ENCODE measurements around the gene MBD3. TPM values are rescaled to one million over a fixed set of nuclear protein-coding genes. Genes with fewer than 3 reads are reported as not detected.

MBD3 gene
- total and polyA plus RNA-seq, 7 donors: 26.1 to 105 (median 61.7) TPM

DNA sequence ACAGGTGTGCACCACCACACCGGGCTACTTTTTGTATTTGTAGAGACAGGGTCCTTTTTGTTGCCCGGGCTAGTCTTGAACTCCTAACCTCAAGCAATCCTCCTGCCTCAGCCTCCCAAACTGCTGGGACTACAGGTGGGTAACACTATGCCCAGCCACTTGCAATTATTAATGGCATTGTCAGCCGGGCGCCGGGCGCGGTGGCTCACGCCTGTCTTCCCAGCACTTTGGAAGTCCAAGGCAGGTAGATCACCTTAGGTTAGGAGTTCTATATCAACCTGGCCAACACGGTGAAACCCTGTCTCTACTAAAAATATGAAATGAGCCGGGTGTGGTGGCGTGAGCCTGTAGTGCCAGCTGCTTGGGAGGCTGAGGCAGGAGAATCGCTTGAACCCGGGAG is 21.8 kb downstream of the MBD3 start:
- H3K27me3 ChIP-seq: no peaks in the 10 kb centered on the region
- H3K4me3 ChIP-seq: no peak overlapping the region
- no peaks in the 10 kb centered on the region for H3K9me3 ChIP-seq
- TF ChIP-seq POLR2AphosphoS5 (IDR thresholded peaks at IDR 0.05) (no peak), POLR2A (IDR thresholded peaks at IDR 0.05) (no peak), EP300 (IDR thresholded peaks at IDR 0.05) (no peak)
- TF ChIP-seq, protein P1, sequence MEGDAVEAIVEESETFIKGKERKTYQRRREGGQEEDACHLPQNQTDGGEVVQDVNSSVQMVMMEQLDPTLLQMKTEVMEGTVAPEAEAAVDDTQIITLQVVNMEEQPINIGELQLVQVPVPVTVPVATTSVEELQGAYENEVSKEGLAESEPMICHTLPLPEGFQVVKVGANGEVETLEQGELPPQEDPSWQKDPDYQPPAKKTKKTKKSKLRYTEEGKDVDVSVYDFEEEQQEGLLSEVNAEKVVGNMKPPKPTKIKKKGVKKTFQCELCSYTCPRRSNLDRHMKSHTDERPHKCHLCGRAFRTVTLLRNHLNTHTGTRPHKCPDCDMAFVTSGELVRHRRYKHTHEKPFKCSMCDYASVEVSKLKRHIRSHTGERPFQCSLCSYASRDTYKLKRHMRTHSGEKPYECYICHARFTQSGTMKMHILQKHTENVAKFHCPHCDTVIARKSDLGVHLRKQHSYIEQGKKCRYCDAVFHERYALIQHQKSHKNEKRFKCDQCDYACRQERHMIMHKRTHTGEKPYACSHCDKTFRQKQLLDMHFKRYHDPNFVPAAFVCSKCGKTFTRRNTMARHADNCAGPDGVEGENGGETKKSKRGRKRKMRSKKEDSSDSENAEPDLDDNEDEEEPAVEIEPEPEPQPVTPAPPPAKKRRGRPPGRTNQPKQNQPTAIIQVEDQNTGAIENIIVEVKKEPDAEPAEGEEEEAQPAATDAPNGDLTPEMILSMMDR (IDR thresholded peaks at IDR 0.05): no peak
- no peak overlapping the region for H3K27ac ChIP-seq
- WGBS, 2 donors: 90 to 95% methylated on average over 13 of the region's 13 CpGs
- H3K36me3 ChIP-seq: no peaks in the 10 kb centered on the region
- H3K4me1 ChIP-seq: peaks cover 0 to 22% (median 12%) of the 10 kb centered on the region in 4 donors
- intact Hi-C loops (cut with DNase I): no loop called here
- DNase-seq: no peak

DNA sequence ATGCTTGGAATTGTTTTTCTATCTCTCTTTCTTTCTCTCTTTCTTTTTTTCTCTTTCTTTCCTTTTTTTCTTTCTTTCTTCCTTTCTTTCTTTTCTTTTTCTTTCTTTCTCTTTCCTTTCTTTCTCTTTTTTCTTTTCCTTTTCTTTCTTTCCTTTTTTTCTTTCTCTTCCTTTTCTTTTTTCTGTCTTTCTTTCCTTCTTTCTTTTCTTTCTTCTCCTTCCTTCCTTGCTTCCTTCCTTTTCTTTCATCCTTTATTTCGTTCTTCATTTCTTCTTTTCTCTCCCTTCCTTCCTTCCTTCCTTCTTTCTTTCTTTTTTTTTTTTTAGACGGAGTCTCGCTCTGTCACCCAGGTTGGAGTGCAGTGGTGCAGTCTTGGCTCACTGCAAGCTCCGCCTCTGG is 22.7 kb downstream of the MBD3 start:
- 63 to 73% methylated on average over 4 of the region's 4 CpGs for WGBS, 2 donors
- TF ChIP-seq POLR2AphosphoS5 (IDR thresholded peaks at IDR 0.05) (no peak), EP300 (IDR thresholded peaks at IDR 0.05) (no peak), POLR2A (IDR thresholded peaks at IDR 0.05) (no peak)
- TF ChIP-seq, protein P1 (IDR thresholded peaks at IDR 0.05): no peak
- DNase-seq: no peak
- Histone ChIP-seq H3K9me3 (no peaks in the 10 kb centered on the region), H3K36me3 (no peaks in the 10 kb centered on the region), H3K4me3 (no peak overlapping the region), H3K4me1 (peaks cover 0 to 27% (median 15%) of the 10 kb centered on the region in 4 donors), H3K27me3 (no peaks in the 10 kb centered on the region), H3K27ac (no peak overlapping the region)
- intact Hi-C loops (cut with DNase I): loop anchor here (2.0 to 5.0 kb wide), 2 partner anchors 23 to 37 kb away; partner anchors contain the start of genes MBD3 and UQCR11

DNA sequence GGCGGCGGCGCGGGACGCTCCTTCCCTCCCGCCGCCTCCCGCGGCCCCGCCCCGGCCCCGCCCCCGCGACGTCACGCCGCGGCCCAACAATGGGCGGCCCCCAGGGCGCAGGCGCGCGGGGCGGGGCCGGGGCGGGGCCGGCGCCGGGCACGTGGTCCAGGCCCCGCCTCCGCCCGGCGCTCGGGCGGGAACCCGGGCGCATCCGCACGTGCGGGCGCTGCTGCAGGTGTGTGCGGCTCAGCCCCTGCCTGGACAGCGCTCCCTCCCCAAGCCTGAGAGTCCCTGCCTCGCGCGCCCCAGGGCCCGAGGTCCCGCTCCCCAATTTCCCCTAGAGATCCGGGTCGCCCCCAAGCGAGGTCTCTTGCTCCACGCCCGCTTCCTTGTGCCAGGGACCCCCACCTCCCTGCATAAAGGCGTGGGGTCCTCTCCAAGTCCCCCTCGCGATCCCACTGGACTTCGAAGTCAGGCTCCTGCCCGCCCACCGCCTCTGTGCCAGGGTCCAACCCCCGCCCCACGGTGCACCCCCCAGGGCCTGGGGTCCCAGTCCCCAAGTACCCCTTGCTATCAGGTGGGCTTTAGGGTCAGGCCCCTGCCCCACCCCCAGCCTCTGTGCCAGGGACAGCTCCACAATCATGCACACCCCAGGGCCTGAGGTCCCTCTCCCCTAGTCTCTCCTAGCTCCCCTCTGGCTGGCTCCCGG is 24.2 kb downstream of the MBD3 start, which contains the start of gene MEX3D:
Gene MEX3D (minus strand): TSS at position 6 of the 700 bp plus-strand sequence. CDS start 267 bp downstream, outside the sequence.
- no peaks in the 10 kb centered on the region for H3K36me3 ChIP-seq
- peak within 1 kb of the TSS; percentile 46 to 78 (median 72) for H3K4me3 ChIP-seq
- H3K27ac ChIP-seq: peak within 1 kb of the TSS; percentile 88 to 91 (median 91)
- H3K9me3 ChIP-seq: no peaks in the 10 kb centered on the region
- 8 to 10% methylated on average over 63 of the region's 63 CpGs for WGBS, 2 donors
- peak; percentile 89 for DNase-seq
- H3K27me3 ChIP-seq: no peaks in the 10 kb centered on the region
- TF ChIP-seq POLR2AphosphoS5 (IDR thresholded peaks at IDR 0.05) (no peak), POLR2A (IDR thresholded peaks at IDR 0.05) (no peak), EP300 (IDR thresholded peaks at IDR 0.05) (no peak)
- TF ChIP-seq, protein P1 (IDR thresholded peaks at IDR 0.05): no peak
- intact Hi-C loops (cut with DNase I): loop anchor here (2.0 to 5.0 kb wide), 2 partner anchors 24 to 39 kb away; partner anchors contain the start of genes MBD3 and UQCR11
- H3K4me1 ChIP-seq: peaks cover 0 to 27% (median 15%) of the 10 kb centered on the region in 4 donors

DNA sequence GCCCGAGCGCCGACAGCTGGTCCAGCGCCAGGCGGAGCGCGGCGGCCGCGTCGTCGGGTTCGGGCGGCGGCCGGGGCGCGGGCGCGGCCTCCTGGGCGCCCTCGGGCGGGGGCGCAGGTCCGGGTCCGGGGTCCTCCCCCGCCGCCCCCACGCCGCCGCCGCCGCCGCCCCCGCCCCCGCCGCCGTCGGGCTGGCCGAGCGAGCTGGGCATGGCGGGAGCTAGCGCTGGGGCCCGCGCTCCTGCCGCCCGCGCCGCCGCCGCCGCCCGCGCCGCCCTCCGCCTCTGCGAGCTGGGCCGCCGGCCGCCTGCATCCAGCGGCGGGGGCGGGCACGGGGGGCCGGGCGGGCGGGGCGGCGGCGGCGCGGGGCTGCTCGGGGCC is 24.8 kb downstream of the MBD3 start:
- no peaks in the 10 kb centered on the region for H3K9me3 ChIP-seq
- WGBS, 2 donors: 1 to 2% methylated on average over 72 to 73 of the region's 73 CpGs
- intact Hi-C loops (cut with DNase I): loop anchor here (2.0 to 5.0 kb wide), 2 partner anchors 25 to 39 kb away; partner anchors contain the start of genes MBD3 and UQCR11
- peak overlapping the region in 2 of 4 donors; percentile 88 to 91 for H3K27ac ChIP-seq
- TF ChIP-seq EP300 (IDR thresholded peaks at IDR 0.05): no peak
- TF ChIP-seq POLR2AphosphoS5 (IDR thresholded peaks at IDR 0.05): no peak
- TF ChIP-seq POLR2A (IDR thresholded peaks at IDR 0.05): no peak
- TF ChIP-seq, protein P1 (IDR thresholded peaks at IDR 0.05): no peak
- no peak for DNase-seq
- no peaks in the 10 kb centered on the region for H3K36me3 ChIP-seq
- H3K27me3 ChIP-seq: no peaks in the 10 kb centered on the region
- peak overlapping the region in 3 of 4 donors; percentile 67 to 78 (median 76) for H3K4me3 ChIP-seq
- peaks cover 0 to 27% (median 15%) of the 10 kb centered on the region in 4 donors for H3K4me1 ChIP-seq
